Stimulated activated CD4-positive, alpha-beta T cell treated with anti-CD3 and anti-CD28 coated beads, Interleukin-1b, Interleukin-23, amount 100 ng/mL, for 24 hours (primary cell): ENCODE results near the gene RALBP1.
A peak's percentile ranks its signal among the peaks of the same experiment; 100 is the strongest.
"Not testable (repeated sequence)": the region's sequence is repeated elsewhere in the genome, so short reads cannot be mapped to it uniquely, and the experiment has no call there.

Experiments
- DNase-seq, 4 experiments: peaks; one replicate each; pipeline ENCODE4 v3.0.0-alpha.2; 2020; ENCODE audit warnings: low read depth in 4 of 4, low spot score in 1 of 4

Gene RALBP1

GRCh38 chr18:9474983-9475642, at the start of gene RALBP1:
TSS of gene RALBP1 (plus strand) at chr18:9475513. CDS start at chr18:9513046, 37,533 bp downstream.
- peak; percentile 94 to 97 (median 96) for DNase-seq

- no peak for DNase-seq
Measured at GRCh38 chr18:9426753-9427152, 48.6 kb upstream of the RALBP1 start.

GRCh38 chr18:9428301-9428706, 47.0 kb upstream of the RALBP1 start:
- no peak for DNase-seq

- no peak for DNase-seq
Measured at GRCh38 chr18:9428862-9429661, 46.3 kb upstream of the RALBP1 start.

- DNase-seq, result no peak
Measured at GRCh38 chr18:9429662-9429993, 45.7 kb upstream of the RALBP1 start.

- not testable (repeated sequence) for DNase-seq
Measured at GRCh38 chr18:9430315-9430714, 45.0 kb upstream of the RALBP1 start.

GRCh38 chr18:9431296-9431695, 44.0 kb upstream of the RALBP1 start:
- DNase-seq, result no peak

- not testable (repeated sequence) for DNase-seq
Measured at GRCh38 chr18:9433122-9433521, 42.2 kb upstream of the RALBP1 start.

- no peak for DNase-seq
Measured at GRCh38 chr18:9433671-9434121, 41.6 kb upstream of the RALBP1 start.

GRCh38 chr18:9434122-9434701, 41.1 kb upstream of the RALBP1 start:
- DNase-seq, result no peak

GRCh38 chr18:9435041-9435440, 40.3 kb upstream of the RALBP1 start:
- no peak for DNase-seq

- DNase-seq, result no peak
Measured at GRCh38 chr18:9436206-9436929, 38.9 kb upstream of the RALBP1 start.

- no peak for DNase-seq
Measured at GRCh38 chr18:9437021-9437437, 38.3 kb upstream of the RALBP1 start.

- no peak for DNase-seq
Measured at GRCh38 chr18:9437672-9438071, 37.6 kb upstream of the RALBP1 start.

GRCh38 chr18:9441061-9441460, 34.3 kb upstream of the RALBP1 start:
- no peak for DNase-seq

GRCh38 chr18:9444549-9444948, 30.8 kb upstream of the RALBP1 start:
- DNase-seq, result no peak

- no peak for DNase-seq
Measured at GRCh38 chr18:9446839-9447238, 28.5 kb upstream of the RALBP1 start.

GRCh38 chr18:9447334-9447733, 28.0 kb upstream of the RALBP1 start:
- DNase-seq, result no peak

- no peak for DNase-seq
Measured at GRCh38 chr18:9449600-9450414, 25.5 kb upstream of the RALBP1 start.

GRCh38 chr18:9450920-9451319, 24.4 kb upstream of the RALBP1 start:
- not testable (repeated sequence) for DNase-seq

- DNase-seq, result no peak
Measured at GRCh38 chr18:9453283-9453682, 22.0 kb upstream of the RALBP1 start.
